ENCODE measurements around the gene DSC1.

GRCh38 chr18:31199190-31199769 is 36.6 kb upstream of the DSC1 start:
- TF ChIP-seq EZH2 (IDR thresholded peaks at IDR 0.05; ENCODE audit: low read length) (no peak), CTCF (optimal IDR thresholded peaks at IDR 0.05 in 1 of 3, IDR thresholded peaks at IDR 0.05 in 1 of 3, conservative IDR thresholded peaks at IDR 0.05 in 1 of 3; ENCODE audit: extremely low read depth in 1 of 3, insufficient read depth in 2 of 3, low read length in 3 of 3) (no peak)
